BLaER1 treated with 17β-estradiol and CSF1 and Interleukin-3, amounts not matched to agents 10 nM and 100 nM (cell line): Measurements from ENCODE around the gene BARX2.

Experiments used
- H3K27ac ChIP-seq, 11 experiments: shearing (Covaris generic); formaldehyde crosslinking; 2 replicates each; pipeline ENCODE4 v1.8.1; 2022
- H3K27me3 ChIP-seq, 11 experiments: shearing (Covaris generic); formaldehyde crosslinking; 2 replicates each; pipeline ENCODE4 v1.8.1; 2022
- H3K36me3 ChIP-seq, 11 experiments: shearing (Covaris generic); formaldehyde crosslinking; 2 replicates each; pipeline ENCODE4 v1.8.1; 2022
- H3K4me1 ChIP-seq, 10 experiments: shearing (Covaris generic); formaldehyde crosslinking; 2 replicates each; pipeline ENCODE4 v1.8.1; 2022
- H3K4me2 ChIP-seq, 11 experiments: shearing (Covaris generic); formaldehyde crosslinking; 2 replicates each; pipeline ENCODE4 v1.8.1; 2022
- H3K4me3 ChIP-seq, 10 experiments: shearing (Covaris generic); formaldehyde crosslinking; 2 replicates each; pipeline ENCODE4 v1.8.1; 2022
- H3K9ac ChIP-seq, 11 experiments: shearing (Covaris generic); formaldehyde crosslinking; 2 replicates each; pipeline ENCODE4 v1.8.1; 2022
- H3K9me3 ChIP-seq, 11 experiments: shearing (Covaris generic); formaldehyde crosslinking; replicated peaks in 1 of 11; 2 replicates each; pipeline ENCODE4 v1.8.1; 2022
- H4K20me1 ChIP-seq, 11 experiments: shearing (Covaris generic); formaldehyde crosslinking; 2 replicates each; pipeline ENCODE4 v1.8.1; 2022
- Cebpa-rat ChIP-seq, 11 experiments: shearing (Covaris generic); IDR thresholded peaks; 2 replicates each; pipeline ENCODE4 v1.8.1; 2022

BARX2 gene

GRCh38 chr11:129423426-129423825, 47.8 kb downstream of the BARX2 start:
- Histone ChIP-seq H3K36me3 (no peaks in the 10 kb centered on the region), H3K4me3 (no peak overlapping the region), H3K9me3 (no peaks in the 10 kb centered on the region), H3K9ac (no peak overlapping the region), H3K4me1 (peaks cover 0 to 6% (median 0%) of the 10 kb centered on the region in 10 experiments; a peak in 4 of 20 replicates), H3K27ac (no peak overlapping the region), H4K20me1 (no peaks in the 10 kb centered on the region), H3K4me2 (no peak overlapping the region), H3K27me3 (no peaks in the 10 kb centered on the region)
- no peak for TF ChIP-seq Cebpa-rat (IDR thresholded peaks at IDR 0.05)

GRCh38 chr11:129425214-129425613, 49.6 kb downstream of the BARX2 start:
- no peak overlapping the region for H3K4me3 ChIP-seq
- TF ChIP-seq Cebpa-rat (IDR thresholded peaks at IDR 0.05), result no peak
- no peak overlapping the region for H3K9ac ChIP-seq
- H3K9me3 ChIP-seq, result no peaks in the 10 kb centered on the region
- H3K4me1 ChIP-seq, result no peaks in the 10 kb centered on the region
- no peak overlapping the region for H3K4me2 ChIP-seq
- no peaks in the 10 kb centered on the region for H3K27me3 ChIP-seq
- H3K36me3 ChIP-seq, result no peaks in the 10 kb centered on the region
- no peak overlapping the region for H3K27ac ChIP-seq
- no peaks in the 10 kb centered on the region for H4K20me1 ChIP-seq

DNA sequence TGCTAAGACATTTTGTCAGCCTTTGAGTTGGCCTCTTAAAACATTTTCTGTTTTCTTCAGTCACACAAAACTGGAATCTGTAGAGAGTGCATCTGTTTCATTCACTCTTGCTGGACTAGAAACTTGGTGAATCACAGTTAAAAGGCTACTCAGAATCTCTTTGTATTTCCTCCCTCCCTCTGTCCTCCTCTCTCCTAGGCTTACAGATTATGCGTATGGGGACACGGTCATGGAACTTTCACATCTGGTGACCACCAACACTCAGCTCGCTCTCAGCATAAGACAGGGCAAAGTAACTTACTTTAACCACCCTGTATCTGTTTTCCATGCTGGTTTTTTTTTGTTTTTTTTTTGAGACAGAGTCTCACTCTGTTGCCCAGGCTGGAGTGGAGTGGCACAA, 50.4 kb downstream of the BARX2 start:
- no peaks in the 10 kb centered on the region for H3K27me3 ChIP-seq
- no peak for TF ChIP-seq Cebpa-rat (IDR thresholded peaks at IDR 0.05)

GRCh38 chr11:129426776-129427175, 51.1 kb downstream of the BARX2 start:
- H3K27me3 ChIP-seq, result no peaks in the 10 kb centered on the region
- H4K20me1 ChIP-seq, result no peaks in the 10 kb centered on the region
- no peak overlapping the region for H3K27ac ChIP-seq
- H3K9ac ChIP-seq, result no peak overlapping the region
- H3K4me3 ChIP-seq, result no peak overlapping the region
- TF ChIP-seq Cebpa-rat (IDR thresholded peaks at IDR 0.05), result no peak
- H3K36me3 ChIP-seq, result no peaks in the 10 kb centered on the region
- H3K4me1 ChIP-seq, result peaks cover 0 to 6% (median 0%) of the 10 kb centered on the region in 10 experiments; a peak in 1 of 20 replicates
- H3K9me3 ChIP-seq, result peaks cover 9 to 15% (median 12%) of the 10 kb centered on the region in 11 experiments
- H3K4me2 ChIP-seq, result no peak overlapping the region

More for the DNA sequence above, 50.4 kb downstream of the BARX2 start:
- H3K9me3 ChIP-seq, result peaks cover 2 to 7% (median 5%) of the 10 kb centered on the region in 11 experiments
- no peak overlapping the region for H3K9ac ChIP-seq
- no peak overlapping the region for H3K4me3 ChIP-seq
- no peak overlapping the region for H3K27ac ChIP-seq
- H3K4me2 ChIP-seq, result no peak overlapping the region
- H4K20me1 ChIP-seq, result no peaks in the 10 kb centered on the region
- no peaks in the 10 kb centered on the region for H3K36me3 ChIP-seq
- H3K4me1 ChIP-seq, result peaks cover 0 to 6% (median 0%) of the 10 kb centered on the region in 10 experiments; a peak in 1 of 20 replicates

DNA sequence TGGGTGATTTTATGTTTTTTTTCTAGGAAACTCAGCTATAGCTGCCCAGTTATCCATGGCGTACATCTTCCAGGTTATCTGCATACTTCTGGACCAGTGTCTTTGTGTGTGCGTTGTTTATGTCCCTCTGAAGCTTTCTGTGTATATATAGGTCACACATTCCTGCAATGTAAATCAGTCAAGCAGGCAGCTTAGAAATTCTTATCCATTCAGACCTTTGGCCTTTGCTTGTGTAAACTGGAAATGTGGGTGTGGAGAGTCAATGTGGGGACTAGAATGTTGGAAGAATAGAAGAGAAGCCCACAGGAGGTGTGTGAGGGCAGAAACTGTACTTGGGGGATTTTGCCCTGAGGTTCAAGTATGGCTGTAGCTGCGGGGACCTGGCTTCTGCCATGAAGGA, 51.7 kb downstream of the BARX2 start:
- H3K9me3 ChIP-seq, result peaks cover 10 to 20% (median 17%) of the 10 kb centered on the region in 11 experiments
- H3K27ac ChIP-seq, result no peak overlapping the region
- H3K4me3 ChIP-seq, result no peak overlapping the region
- no peak overlapping the region for H3K9ac ChIP-seq
- H3K4me2 ChIP-seq, result no peak overlapping the region
- H4K20me1 ChIP-seq, result no peaks in the 10 kb centered on the region
- H3K4me1 ChIP-seq, result peaks cover 0 to 6% (median 0%) of the 10 kb centered on the region in 10 experiments; a peak in 1 of 20 replicates
- H3K27me3 ChIP-seq, result no peaks in the 10 kb centered on the region
- TF ChIP-seq Cebpa-rat (IDR thresholded peaks at IDR 0.05), result no peak
- no peaks in the 10 kb centered on the region for H3K36me3 ChIP-seq

- TF ChIP-seq Cebpa-rat (IDR thresholded peaks at IDR 0.05), result no peak
- H3K27ac ChIP-seq, result no peak overlapping the region
- no peaks in the 10 kb centered on the region for H3K36me3 ChIP-seq
- H3K9ac ChIP-seq, result no peak overlapping the region
- H3K9me3 ChIP-seq, result peaks cover 10 to 22% (median 17%) of the 10 kb centered on the region in 11 experiments
- H3K4me3 ChIP-seq, result no peak overlapping the region
- no peaks in the 10 kb centered on the region for H4K20me1 ChIP-seq
- peaks cover 0 to 6% (median 0%) of the 10 kb centered on the region in 10 experiments; a peak in 1 of 20 replicates for H3K4me1 ChIP-seq
- no peaks in the 10 kb centered on the region for H3K27me3 ChIP-seq
- no peak overlapping the region for H3K4me2 ChIP-seq
Measured at GRCh38 chr11:129427816-129428406, 52.3 kb downstream of the BARX2 start.

DNA sequence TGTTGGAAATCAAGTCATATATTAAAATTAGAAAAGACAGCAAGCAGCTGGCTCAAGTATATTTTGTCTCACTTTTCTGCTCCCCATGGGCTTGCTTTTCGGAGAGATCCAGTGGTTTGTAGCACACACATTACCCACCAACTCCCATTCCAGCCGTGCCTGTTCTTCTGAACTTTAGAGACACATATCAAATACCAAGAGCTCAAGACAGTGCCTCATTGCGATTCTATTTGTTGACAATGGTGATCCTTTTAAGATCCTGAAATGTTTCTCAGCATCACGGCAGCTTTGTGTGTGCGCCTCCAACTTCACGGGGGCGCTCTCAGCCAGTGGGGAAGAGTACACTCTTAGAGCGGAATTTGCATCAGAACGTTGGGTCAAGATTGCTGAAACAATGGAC, 52.9 kb downstream of the BARX2 start:
- no peaks in the 10 kb centered on the region for H3K36me3 ChIP-seq
- no peaks in the 10 kb centered on the region for H3K27me3 ChIP-seq
- peaks cover 0 to 6% (median 0%) of the 10 kb centered on the region in 10 experiments; a peak in 1 of 20 replicates for H3K4me1 ChIP-seq
- H3K27ac ChIP-seq, result no peak overlapping the region
- peaks cover 10 to 25% (median 17%) of the 10 kb centered on the region in 11 experiments for H3K9me3 ChIP-seq
- H3K4me2 ChIP-seq, result no peak overlapping the region
- H4K20me1 ChIP-seq, result no peaks in the 10 kb centered on the region
- no peak overlapping the region for H3K9ac ChIP-seq
- no peak for TF ChIP-seq Cebpa-rat (IDR thresholded peaks at IDR 0.05)
- H3K4me3 ChIP-seq, result no peak overlapping the region

DNA sequence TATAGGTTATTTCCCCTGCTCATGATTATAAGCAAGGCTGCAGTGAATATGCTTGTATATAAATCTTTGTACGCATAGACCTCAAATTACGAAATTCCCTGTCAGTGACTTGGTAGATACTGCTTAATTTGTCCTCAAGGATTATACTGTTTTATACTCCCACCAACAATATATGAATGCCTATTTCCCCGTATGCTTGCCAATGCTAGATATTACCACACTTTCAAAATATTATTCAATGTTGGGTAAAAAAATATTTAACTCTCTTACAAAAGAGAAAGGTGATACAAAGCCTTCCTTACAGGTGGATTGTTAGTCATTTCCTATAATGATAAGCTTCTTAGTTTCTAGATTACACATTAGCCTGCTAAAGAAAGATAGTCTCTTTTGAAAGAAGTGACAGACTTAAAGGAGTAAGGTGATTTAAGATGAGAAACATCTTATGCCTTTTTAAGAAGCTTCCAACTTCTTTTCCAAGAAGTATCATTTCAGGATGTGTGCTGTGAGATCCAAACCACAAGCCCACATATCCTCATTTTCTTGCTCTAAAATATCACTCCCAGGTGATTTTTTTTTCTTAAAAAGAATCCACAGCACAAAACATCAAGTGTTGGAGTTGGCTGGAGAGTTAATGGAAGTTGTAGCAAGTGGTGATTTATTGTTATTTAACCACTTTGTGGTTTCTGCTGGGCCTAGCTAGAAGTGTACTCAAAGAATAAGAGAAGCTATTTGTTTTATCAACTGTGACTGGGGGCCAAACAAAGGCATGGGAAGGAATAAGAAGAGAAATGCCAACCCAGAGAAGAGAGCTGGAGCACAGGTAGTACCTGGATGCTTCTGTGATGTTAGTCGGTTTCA, 59.2 kb downstream of the BARX2 start:
- TF ChIP-seq Cebpa-rat (IDR thresholded peaks at IDR 0.05), result no peak
- no peak overlapping the region for H3K9ac ChIP-seq
- H3K36me3 ChIP-seq, result no peaks in the 10 kb centered on the region
- H4K20me1 ChIP-seq, result no peaks in the 10 kb centered on the region
- H3K9me3 ChIP-seq, result peaks cover 10 to 25% (median 17%) of the 10 kb centered on the region in 11 experiments
- H3K4me2 ChIP-seq, result no peak overlapping the region
- peaks cover 0 to 7% (median 2%) of the 10 kb centered on the region in 10 experiments; a peak in 1 of 20 replicates for H3K4me1 ChIP-seq
- H3K4me3 ChIP-seq, result no peak overlapping the region
- H3K27ac ChIP-seq, result no peak overlapping the region
- no peaks in the 10 kb centered on the region for H3K27me3 ChIP-seq

DNA sequence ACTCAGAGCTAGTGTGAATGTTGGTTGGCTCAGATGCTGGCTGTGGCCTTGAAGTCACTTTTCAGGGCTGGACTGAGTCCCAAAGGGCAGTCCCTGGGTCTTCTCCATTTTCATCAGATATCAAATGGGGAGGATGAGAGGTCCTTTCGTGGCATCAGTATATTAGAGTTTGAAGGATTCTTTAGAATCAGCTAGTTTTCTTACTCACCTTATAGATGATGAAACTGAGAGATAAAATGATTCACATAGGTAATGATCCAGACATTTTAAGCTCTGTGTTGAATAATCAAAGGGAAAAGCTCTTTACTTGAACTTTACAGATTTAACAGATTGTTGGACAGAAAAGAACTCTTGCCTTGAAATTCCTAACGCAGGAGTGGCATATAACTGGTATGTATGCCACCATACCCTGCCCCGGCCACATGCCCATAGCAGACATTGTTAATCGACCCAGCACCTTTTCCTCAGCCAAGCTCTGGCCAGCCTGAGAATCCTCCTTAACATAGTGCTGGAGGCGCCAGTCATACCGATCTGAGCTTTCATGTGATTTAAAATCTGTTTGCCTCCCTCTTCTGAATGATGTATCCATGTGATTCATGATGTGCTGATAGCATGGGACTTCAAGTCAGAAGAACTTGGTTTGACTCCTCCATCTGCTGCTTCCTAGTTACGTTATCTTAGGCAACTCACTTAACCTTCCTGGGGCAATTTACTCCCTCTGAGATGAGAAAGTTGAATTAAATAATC, 60.0 kb downstream of the BARX2 start:
- Histone ChIP-seq H3K36me3 (no peaks in the 10 kb centered on the region), H3K4me2 (no peak overlapping the region), H3K9me3 (peaks cover 10 to 23% (median 15%) of the 10 kb centered on the region in 11 experiments), H3K4me1 (peaks cover 0 to 7% (median under 1%) of the 10 kb centered on the region in 10 experiments; a peak in 1 of 20 replicates), H3K4me3 (no peak overlapping the region), H4K20me1 (no peaks in the 10 kb centered on the region), H3K27me3 (no peaks in the 10 kb centered on the region), H3K27ac (no peak overlapping the region), H3K9ac (no peak overlapping the region)
- TF ChIP-seq Cebpa-rat (IDR thresholded peaks at IDR 0.05), result no peak
